ENCODE results near the gene DEFB125. TPM values are rescaled to one million over a fixed set of nuclear protein-coding genes. Genes with fewer than 3 reads are reported as not detected.
A peak's percentile ranks its signal among the peaks of the same experiment; 100 is the strongest.
"Not testable (repeated sequence)": the region's sequence is repeated elsewhere in the genome, so short reads cannot be mapped to it uniquely, and the experiment has no call there.

The DEFB125 gene
- total RNA-seq, 1 experiment from 2014 or later: not detected

- Mint-ChIP-seq H3K27ac (ENCODE audit: low read depth, unreplicated experiment) (no peak overlapping the region), H3K4me1 (ENCODE audit: insufficient read depth, unreplicated experiment) (no peaks in the 10 kb centered on the region), H3K4me3 (ENCODE audit: unreplicated experiment) (no peak overlapping the region), H3K9me3 (ENCODE audit: unreplicated experiment) (no peaks in the 10 kb centered on the region), H3K27me3 (ENCODE audit: insufficient read depth, unreplicated experiment) (peaks cover 48% of the 10 kb centered on the region), H3K36me3 (ENCODE audit: insufficient read depth, unreplicated experiment) (no peaks in the 10 kb centered on the region)
- intact Hi-C loops (cut with micrococcal nuclease): no loop called here
- TF ChIP-seq CTCF (IDR thresholded peaks at IDR 0.05; ENCODE audit: unreplicated experiment): no peak
- ChIA-PET POLR2A (interaction anchor here (1.2 to 2.1 kb wide), 4 partner anchors 8 to 27 kb away, joined by 3 to 5 read pairs (median 4); no protein-coding TSS in a partner anchor), CTCF (interaction anchor here (0.6 kb wide), 1 partner anchor 33 kb away, joined by 3 read pairs; no protein-coding TSS in a partner anchor)
- BruUV-seq (replicated peaks): no TSS peak
- DNase-seq (ENCODE audit: unreplicated experiment): no peak
Observed at GRCh38 chr20:117518-117917, 30.0 kb downstream of the DEFB125 start.

GRCh38 chr20:129786-130323, 42.4 kb downstream of the DEFB125 start:
- H3K27me3 Mint-ChIP-seq (ENCODE audit: insufficient read depth, unreplicated experiment): peaks cover 20% of the 10 kb centered on the region
- H3K4me3 Mint-ChIP-seq (ENCODE audit: unreplicated experiment): peak overlapping the region; percentile 79
- H3K36me3 Mint-ChIP-seq (ENCODE audit: insufficient read depth, unreplicated experiment); DNase-seq (ENCODE audit: unreplicated experiment); H3K9me3 Mint-ChIP-seq (ENCODE audit: unreplicated experiment); H3K4me1 Mint-ChIP-seq (ENCODE audit: insufficient read depth, unreplicated experiment); BruUV-seq (replicated peaks); H3K27ac Mint-ChIP-seq (ENCODE audit: low read depth, unreplicated experiment); intact Hi-C loops (cut with micrococcal nuclease): not testable (repeated sequence)
- POLR2A ChIA-PET: interaction anchor here (0.6 to 1.4 kb wide), 3 partner anchors 12 to 217 kb away, joined by 3 to 5 read pairs (median 4); partner anchors contain the start of gene NRSN2
- CTCF ChIA-PET: interaction anchor here (0.6 kb wide), 1 partner anchor 32 kb away, joined by 3 read pairs; no protein-coding TSS in a partner anchor

- Mint-ChIP-seq H3K36me3 (ENCODE audit: insufficient read depth, unreplicated experiment) (no peaks in the 10 kb centered on the region), H3K9me3 (ENCODE audit: unreplicated experiment) (no peaks in the 10 kb centered on the region), H3K4me1 (ENCODE audit: insufficient read depth, unreplicated experiment) (no peaks in the 10 kb centered on the region), H3K4me3 (ENCODE audit: unreplicated experiment) (no peak overlapping the region), H3K27ac (ENCODE audit: low read depth, unreplicated experiment) (no peak overlapping the region), H3K27me3 (ENCODE audit: insufficient read depth, unreplicated experiment) (peaks cover 46% of the 10 kb centered on the region)
- no TSS peak for BruUV-seq (replicated peaks)
- CTCF ChIA-PET: interaction anchor here (0.6 to 0.9 kb wide), 5 partner anchors 15 to 193 kb away, joined by 3 to 4 read pairs (median 3); no protein-coding TSS in a partner anchor
- DNase-seq (ENCODE audit: unreplicated experiment): no peak
- TF ChIP-seq CTCF (IDR thresholded peaks at IDR 0.05; ENCODE audit: unreplicated experiment): peak; percentile 6
- intact Hi-C loops (cut with micrococcal nuclease): no loop called here
- POLR2A ChIA-PET: interaction anchor here (0.7 to 1.9 kb wide), 2 partner anchors 8 to 63 kb away, joined by 4 read pairs; no protein-coding TSS in a partner anchor
Observed at GRCh38 chr20:137668-138490, 50.4 kb downstream of the DEFB125 start.

- Mint-ChIP-seq H3K4me3 (ENCODE audit: unreplicated experiment) (no peak within 1 kb of the TSS), H3K9me3 (ENCODE audit: unreplicated experiment) (no peaks in the 10 kb centered on the region), H3K27ac (ENCODE audit: low read depth, unreplicated experiment) (no peak within 1 kb of the TSS), H3K4me1 (ENCODE audit: insufficient read depth, unreplicated experiment) (no peaks in the 10 kb centered on the region), H3K36me3 (ENCODE audit: insufficient read depth, unreplicated experiment) (no peaks in the 10 kb centered on the region), H3K27me3 (ENCODE audit: insufficient read depth, unreplicated experiment) (peaks cover 84% of the 10 kb centered on the region)
- CTCF ChIA-PET: no interaction called here
- POLR2A ChIA-PET: no interaction called here
- no peak for TF ChIP-seq CTCF (IDR thresholded peaks at IDR 0.05; ENCODE audit: unreplicated experiment)
- no peak for DNase-seq (ENCODE audit: unreplicated experiment)
- BruUV-seq (replicated peaks): no TSS peak
- intact Hi-C loops (cut with micrococcal nuclease): no loop called here
Observed at GRCh38 chr20:142290-142689, 54.8 kb downstream of the DEFB125 start, which contains the start of gene DEFB126. Gene DEFB126 (plus strand): TSS chr20:142590. CDS start chr20:142629, 39 bp downstream.
